ENCODE results near the gene RNF38. TPM values are rescaled to one million over a fixed set of nuclear protein-coding genes. Genes with fewer than 3 reads are reported as not detected.
"Not testable (repeated sequence)": the region's sequence is repeated elsewhere in the genome, so short reads cannot be mapped to it uniquely, and the experiment has no call there.

Gene RNF38
- total RNA-seq: 10 to 100 TPM; 14.9 to 43.7 (median 30.9) TPM
- polyA plus RNA-seq: 10 to 100 TPM in 1 of 3 donors, 1 to 10 TPM in 2; 5.4 to 19.1 (median 9.3) TPM
- long read RNA-seq, donor 1, full-length matches to known transcripts: 1 of 1 reads
- long read RNA-seq, donor 1, partial matches to known transcripts: 0 of 1 reads
- long read RNA-seq, donor 1, other reads (novel, unspliced or antisense): 0 of 1 reads
- long read RNA-seq, donor 2: 0 reads
- long read RNA-seq, donor 3: 0 reads
- long read RNA-seq, donor 4, partial matches to known transcripts: 1 of 3 reads
- long read RNA-seq, donor 4, other reads (novel, unspliced or antisense): 2 of 3 reads
- long read RNA-seq, donor 5, full-length matches to known transcripts: 7 of 28 reads
- long read RNA-seq, donor 5, partial matches to known transcripts: 9 of 28 reads
- long read RNA-seq, donor 5, other reads (novel, unspliced or antisense): 12 of 28 reads
- long read RNA-seq, donor 6: 0 reads
- long read RNA-seq, donor 7: 0 reads
- long read RNA-seq, donor 8: 0 reads
- long read RNA-seq, donor 9, full-length matches to known transcripts: 2 of 2 reads
- long read RNA-seq, donor 9, partial matches to known transcripts: 0 of 2 reads
- long read RNA-seq, donor 9, other reads (novel, unspliced or antisense): 0 of 2 reads
- long read RNA-seq, donor 10: 0 reads

DNA sequence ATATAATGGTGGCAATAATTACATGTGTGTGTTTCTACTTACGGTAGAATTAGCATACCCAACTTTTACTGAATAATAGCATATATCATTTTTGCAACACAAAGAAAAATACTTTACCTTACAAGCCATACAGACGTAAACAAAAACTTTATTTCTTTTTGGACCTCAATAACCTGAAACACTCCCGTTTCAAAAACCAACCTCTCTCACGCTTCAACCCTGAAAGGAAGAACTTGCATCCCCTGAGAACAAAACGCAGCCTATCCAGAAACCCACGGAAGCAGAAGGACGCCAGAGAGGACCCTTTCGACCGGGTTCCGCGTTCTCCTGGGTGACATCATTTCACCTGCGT, at the start of gene RNF38:
TSS of gene RNF38 (minus strand) at position 290 of the 352 bp plus-strand sequence. CDS start at position 129, 161 bp downstream.
- intact Hi-C loops (cut with DNase I): no loop called here
- Histone ChIP-seq H3K4me3 (peak within 1 kb of the TSS; percentile 2 to 98 (median 84)), H3K27ac (peak within 1 kb of the TSS; percentile 80 to 97 (median 89)), H3K36me3 (replicated peaks in 1 of 2) (no peaks in the 10 kb centered on the region), H3K9me3 (replicated peaks in 1 of 3) (no peaks in the 10 kb centered on the region), H3K27me3 (no peaks in the 10 kb centered on the region), H3K4me1 (replicated peaks in 1 of 2) (peaks cover 4 to 14% of the 10 kb centered on the region in 2 donors)
- no peak for DNase-seq
- 1 to 4% (median 1%) methylated on average over 7 to 12 of the region's 12 CpGs for WGBS, 4 donors
- TF ChIP-seq, protein P1, sequence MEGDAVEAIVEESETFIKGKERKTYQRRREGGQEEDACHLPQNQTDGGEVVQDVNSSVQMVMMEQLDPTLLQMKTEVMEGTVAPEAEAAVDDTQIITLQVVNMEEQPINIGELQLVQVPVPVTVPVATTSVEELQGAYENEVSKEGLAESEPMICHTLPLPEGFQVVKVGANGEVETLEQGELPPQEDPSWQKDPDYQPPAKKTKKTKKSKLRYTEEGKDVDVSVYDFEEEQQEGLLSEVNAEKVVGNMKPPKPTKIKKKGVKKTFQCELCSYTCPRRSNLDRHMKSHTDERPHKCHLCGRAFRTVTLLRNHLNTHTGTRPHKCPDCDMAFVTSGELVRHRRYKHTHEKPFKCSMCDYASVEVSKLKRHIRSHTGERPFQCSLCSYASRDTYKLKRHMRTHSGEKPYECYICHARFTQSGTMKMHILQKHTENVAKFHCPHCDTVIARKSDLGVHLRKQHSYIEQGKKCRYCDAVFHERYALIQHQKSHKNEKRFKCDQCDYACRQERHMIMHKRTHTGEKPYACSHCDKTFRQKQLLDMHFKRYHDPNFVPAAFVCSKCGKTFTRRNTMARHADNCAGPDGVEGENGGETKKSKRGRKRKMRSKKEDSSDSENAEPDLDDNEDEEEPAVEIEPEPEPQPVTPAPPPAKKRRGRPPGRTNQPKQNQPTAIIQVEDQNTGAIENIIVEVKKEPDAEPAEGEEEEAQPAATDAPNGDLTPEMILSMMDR (IDR thresholded peaks at IDR 0.05): no peak
- TF ChIP-seq POLR2A (IDR thresholded peaks at IDR 0.05): no peak

DNA sequence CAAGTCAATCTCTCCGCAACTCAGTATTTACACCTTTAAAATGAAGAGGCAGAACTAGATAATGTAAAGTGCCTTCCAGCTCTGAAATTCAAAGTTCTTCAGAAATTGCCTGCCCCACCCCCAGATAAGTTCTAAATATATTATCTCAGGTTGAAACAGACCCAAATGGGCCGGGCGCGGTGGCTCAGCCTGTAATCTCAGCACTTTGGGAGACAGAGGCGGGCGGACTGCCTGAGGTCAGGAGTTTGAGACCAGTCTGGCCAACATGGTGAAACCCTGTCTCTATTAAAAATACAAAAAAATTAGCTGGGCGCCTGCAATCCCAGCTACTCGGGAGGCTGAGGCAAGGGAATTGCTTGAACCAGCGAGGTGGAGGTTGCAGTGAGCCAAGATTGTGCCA, 48.5 kb upstream of the RNF38 start:
- not testable (repeated sequence) for H3K27ac ChIP-seq; H3K4me3 ChIP-seq; H3K9me3 ChIP-seq (replicated peaks in 1 of 3); H3K27me3 ChIP-seq; H3K36me3 ChIP-seq (replicated peaks in 1 of 2); H3K4me1 ChIP-seq (replicated peaks in 1 of 2)
- WGBS, 4 donors: 72 to 84% (median 77%) methylated on average over 9 of the region's 9 CpGs
- peak in 1 of 7 donors; percentile 14 for DNase-seq
- intact Hi-C loops (cut with DNase I): loop anchor here in 1 of 2 donors (5.0 kb wide), 1 partner anchor 36 kb away; no protein-coding TSS in a partner anchor

DNA sequence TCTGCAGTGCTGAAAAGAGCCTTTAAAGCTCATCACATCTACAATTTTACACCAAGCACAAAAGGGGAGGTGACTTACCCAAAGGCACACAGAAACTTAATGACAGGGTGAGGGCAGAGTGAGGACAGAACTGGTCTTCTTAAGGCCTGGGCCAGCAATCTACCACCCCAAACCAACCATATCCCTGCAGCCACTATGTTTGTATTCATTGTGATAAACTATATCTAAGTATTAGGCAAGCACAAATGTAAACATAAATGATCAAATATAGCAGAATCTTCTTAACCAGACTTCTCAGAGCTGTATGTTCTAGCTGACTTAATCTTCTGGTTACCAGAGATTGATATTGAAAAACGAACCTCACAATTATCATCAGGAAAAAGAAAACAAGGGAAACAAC, 47.9 kb upstream of the RNF38 start:
- Histone ChIP-seq H3K27me3 (no peaks in the 10 kb centered on the region), H3K27ac (no peak overlapping the region), H3K4me3 (no peak overlapping the region), H3K9me3 (replicated peaks in 1 of 3) (no peaks in the 10 kb centered on the region), H3K4me1 (replicated peaks in 1 of 2) (no peaks in the 10 kb centered on the region), H3K36me3 (replicated peaks in 1 of 2) (no peaks in the 10 kb centered on the region)
- intact Hi-C loops (cut with DNase I): loop anchor here in 1 of 2 donors (5.0 kb wide), 1 partner anchor 36 kb away; no protein-coding TSS in a partner anchor
- no peak for DNase-seq
- WGBS, 4 donors: 50 to 77% (median 60%) methylated on average over 1 of the region's 1 CpG
- no peak for TF ChIP-seq POLR2A (IDR thresholded peaks at IDR 0.05)
- TF ChIP-seq, protein P1 (IDR thresholded peaks at IDR 0.05): no peak

DNA sequence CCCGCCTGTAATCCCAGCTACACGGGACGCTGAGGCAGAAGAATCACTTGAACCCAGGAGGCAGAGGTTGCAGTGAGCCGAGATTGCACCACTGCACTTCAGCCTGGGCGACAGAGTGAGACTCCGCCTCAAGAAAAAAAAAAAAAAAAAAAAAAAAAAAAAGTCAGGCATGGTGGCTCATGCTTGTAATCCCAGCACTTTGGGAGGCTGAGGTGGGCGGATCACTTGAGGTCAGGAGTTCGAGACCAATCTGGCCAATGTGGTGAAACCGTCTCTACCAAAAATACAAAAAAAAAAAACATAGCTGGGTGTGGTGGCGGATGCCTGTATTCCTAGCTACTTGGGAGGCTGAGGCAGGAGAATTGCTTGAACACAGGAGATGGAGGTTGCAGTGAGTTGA, 46.6 kb upstream of the RNF38 start:
- not testable (repeated sequence) for H3K27ac ChIP-seq; H3K4me3 ChIP-seq; H3K9me3 ChIP-seq (replicated peaks in 1 of 3); H3K4me1 ChIP-seq (replicated peaks in 1 of 2); H3K27me3 ChIP-seq; H3K36me3 ChIP-seq (replicated peaks in 1 of 2); DNase-seq
- 94 to 99% (median 95%) methylated on average over 5 to 10 of the region's 10 CpGs for WGBS, 4 donors
- intact Hi-C loops (cut with DNase I): loop anchor here in 1 of 2 donors (5.0 kb wide), 1 partner anchor 34 kb away; no protein-coding TSS in a partner anchor

DNA sequence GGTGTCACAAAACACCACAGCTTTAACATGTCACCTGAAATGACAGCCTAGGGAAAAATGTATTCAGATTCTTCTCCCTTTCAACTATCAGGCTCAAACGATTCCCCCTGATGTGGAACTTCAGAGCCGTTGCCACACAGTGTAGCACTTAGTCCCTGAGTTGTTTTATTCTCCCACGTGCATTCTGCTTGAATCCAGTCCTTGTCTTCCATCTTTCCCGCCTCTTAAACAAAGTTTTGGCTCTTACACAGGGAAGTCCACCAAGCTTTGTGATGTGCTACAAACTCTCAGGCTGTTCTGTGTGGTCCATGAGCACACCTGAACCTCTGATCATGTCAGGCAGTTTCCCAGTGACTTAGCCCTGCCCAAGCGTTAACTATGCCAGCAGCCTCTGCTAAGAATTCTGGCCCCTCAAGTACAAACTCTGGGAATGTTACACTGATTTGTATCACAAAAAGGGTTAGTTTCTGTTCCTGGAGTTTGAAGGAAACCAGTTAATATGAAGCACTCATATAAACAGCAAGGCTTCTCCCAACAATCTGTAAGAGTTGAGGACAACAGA, 45.8 kb upstream of the RNF38 start:
- TF ChIP-seq, protein P1 (IDR thresholded peaks at IDR 0.05): no peak
- TF ChIP-seq POLR2A (IDR thresholded peaks at IDR 0.05): no peak
- Histone ChIP-seq H3K27ac (no peak overlapping the region), H3K36me3 (replicated peaks in 1 of 2) (no peaks in the 10 kb centered on the region), H3K4me3 (no peak overlapping the region), H3K27me3 (no peaks in the 10 kb centered on the region), H3K4me1 (replicated peaks in 1 of 2) (peaks cover 0 to 11% of the 10 kb centered on the region in 2 donors), H3K9me3 (replicated peaks in 1 of 3) (no peaks in the 10 kb centered on the region)
- 78 to 90% (median 82%) methylated on average over 5 of the region's 5 CpGs for WGBS, 4 donors
- no peak for DNase-seq
- intact Hi-C loops (cut with DNase I): loop anchor here in 1 of 2 donors (5.0 kb wide), 1 partner anchor 34 kb away; no protein-coding TSS in a partner anchor
